PC-3 (cell line): ENCODE measurements around the gene ANKS4B.

Source experiments
- CTCF ChIP-seq: fragments of 300-600 bp; sonication (generic); conservative IDR thresholded peaks from 2 replicates; pipeline ENCODE4 v1.5.1; 2017; ENCODE audit warnings: antibody characterized with exemption, low read depth, mild to moderate bottlenecking, low read length
- EZH2 ChIP-seq: fragments of 300-600 bp; sonication (generic); IDR thresholded peaks from one replicate; pipeline ENCODE4 v1.6.1; 2017; ENCODE audit warnings: antibody characterized with exemption, mild to moderate bottlenecking, low read length; ENCODE audit not compliant: unreplicated experiment
- EZH2phosphoT487 ChIP-seq: fragments of 300-600 bp; sonication (generic); IDR thresholded peaks from 2 replicates; pipeline ENCODE4 v1.6.1; 2018; ENCODE audit warnings: mild to moderate bottlenecking, antibody characterized with exemption, low read length, borderline replicate concordance

- no peak for TF ChIP-seq EZH2
- TF ChIP-seq CTCF = no peak
- no peak for TF ChIP-seq EZH2phosphoT487
Observed at GRCh38 chr16:21263640-21264570, 30.4 kb downstream of the ANKS4B start.
